ENCODE measurements around the gene FGR. TPM values are rescaled to one million over a fixed set of nuclear protein-coding genes. Genes with fewer than 3 reads are reported as not detected.

FGR gene
- total and polyA plus RNA-seq, 9 donors = 1.4 to 2.5 (median 2.0) TPM

Other genes starting within 250 kb of the FGR start
- gene GPR3, start 242.6 kb downstream of the FGR start, total RNA-seq = 0.18 TPM
- gene GPR3, start 242.6 kb downstream of the FGR start, polyA plus RNA-seq (ENCODE audit: insufficient read depth in 1 of 8, insufficient read length in 8 of 8, low replicate concordance in 1 of 8) = 1 to 10 TPM in 2 of 8 donors, under 1 TPM in 6; 0.55 to 1.1 (median 0.86) TPM
- gene WASF2, start 145.0 kb downstream of the FGR start, total RNA-seq = 22.4 TPM
- 10 to 100 TPM; 57.1 to 99.8 (median 75.5) TPM for gene WASF2, start 145.0 kb downstream of the FGR start, polyA plus RNA-seq (ENCODE audit: insufficient read depth in 1 of 8, insufficient read length in 8 of 8, low replicate concordance in 1 of 8)
- gene AHDC1, start 31.0 kb downstream of the FGR start, total RNA-seq = 24.0 TPM
- gene AHDC1, start 31.0 kb downstream of the FGR start, polyA plus RNA-seq (ENCODE audit: insufficient read depth in 1 of 8, insufficient read length in 8 of 8, low replicate concordance in 1 of 8) = 10 to 100 TPM; 57.8 to 97.6 (median 86.6) TPM
- 102 TPM for gene IFI6, start 37.0 kb upstream of the FGR start, total RNA-seq
- gene IFI6, start 37.0 kb upstream of the FGR start, polyA plus RNA-seq (ENCODE audit: insufficient read depth in 1 of 8, insufficient read length in 8 of 8, low replicate concordance in 1 of 8) = 10 to 100 TPM; 41.4 to 91.4 (median 70.4) TPM
- gene FAM76A, start 90.8 kb upstream of the FGR start, total RNA-seq = 23.3 TPM
- gene FAM76A, start 90.8 kb upstream of the FGR start, polyA plus RNA-seq (ENCODE audit: insufficient read depth in 1 of 8, insufficient read length in 8 of 8, low replicate concordance in 1 of 8) = 10 to 100 TPM; 12.9 to 26.6 (median 17.9) TPM
- gene STX12, start 138.0 kb upstream of the FGR start, total RNA-seq = 30.2 TPM
- gene STX12, start 138.0 kb upstream of the FGR start, polyA plus RNA-seq (ENCODE audit: insufficient read depth in 1 of 8, insufficient read length in 8 of 8, low replicate concordance in 1 of 8) = 10 to 100 TPM; 24.4 to 33.9 (median 27.4) TPM
- 33.6 TPM for gene PPP1R8, start 195.6 kb upstream of the FGR start, total RNA-seq
- gene PPP1R8, start 195.6 kb upstream of the FGR start, polyA plus RNA-seq (ENCODE audit: insufficient read depth in 1 of 8, insufficient read length in 8 of 8, low replicate concordance in 1 of 8) = 10 to 100 TPM; 27.8 to 43.3 (median 32.0) TPM
- 3.1 TPM for gene THEMIS2, start 237.4 kb upstream of the FGR start, total RNA-seq
- gene THEMIS2, start 237.4 kb upstream of the FGR start, polyA plus RNA-seq (ENCODE audit: insufficient read depth in 1 of 8, insufficient read length in 8 of 8, low replicate concordance in 1 of 8) = 1 to 10 TPM; 2.8 to 5.8 (median 3.2) TPM